Effector memory CD4-positive, alpha-beta T cell (primary cell): ENCODE results near the gene ERICH2.

Source experiments
- DNase-seq, 3 donors: peaks; one replicate each; pipeline ENCODE4 v3.0.0-alpha.2; 2020
- H3K27ac ChIP-seq: 2 replicates; pipeline ENCODE4 v1.7.0; 2013; ENCODE audit warnings: mild to moderate bottlenecking, low read length, moderate library complexity; ENCODE audit not compliant: insufficient read depth, poor library complexity, severe bottlenecking
- H3K27me3 ChIP-seq: replicated peaks from 2 replicates; pipeline ENCODE4 v1.7.0; 2013; ENCODE audit warnings: mild to moderate bottlenecking, low read length; ENCODE audit not compliant: insufficient read depth, control insufficient read depth, poor library complexity, severe bottlenecking
- H3K36me3 ChIP-seq: 2 replicates; pipeline ENCODE4 v1.7.0; 2013; ENCODE audit warnings: mild to moderate bottlenecking, low read length, moderate library complexity; ENCODE audit not compliant: control insufficient read depth, insufficient read depth
- H3K4me1 ChIP-seq: 2 replicates; pipeline ENCODE4 v1.7.0; 2013; ENCODE audit warnings: low read length, mild to moderate bottlenecking; ENCODE audit not compliant: control insufficient read depth, insufficient read depth, poor library complexity, severe bottlenecking
- H3K4me3 ChIP-seq: 2 replicates; pipeline ENCODE4 v1.7.0; 2013; ENCODE audit warnings: low read length, low read depth, mild to moderate bottlenecking; ENCODE audit not compliant: insufficient read depth, poor library complexity, severe bottlenecking
- H3K9me3 ChIP-seq: 2 replicates; pipeline ENCODE4 v1.7.0; 2013; ENCODE audit warnings: mild to moderate bottlenecking, low read length, moderate library complexity; ENCODE audit not compliant: control insufficient read depth

The ERICH2 gene

GRCh38 chr2:170836027-170836426 lies 65.8 kb downstream of the ERICH2 start:
- Histone ChIP-seq H3K27me3 (peaks cover 2% of the 10 kb centered on the region), H3K27ac (no peak overlapping the region), H3K4me1 (no peaks in the 10 kb centered on the region), H3K36me3 (no peaks in the 10 kb centered on the region), H3K4me3 (no peak overlapping the region), H3K9me3 (no peaks in the 10 kb centered on the region)
- DNase-seq = no peak

- no peak for DNase-seq
- Histone ChIP-seq H3K9me3 (no peaks in the 10 kb centered on the region), H3K27me3 (peaks cover 2% of the 10 kb centered on the region), H3K4me3 (no peak overlapping the region), H3K36me3 (no peaks in the 10 kb centered on the region), H3K27ac (no peak overlapping the region), H3K4me1 (no peaks in the 10 kb centered on the region)
Measured at GRCh38 chr2:170840717-170841210, 70.6 kb downstream of the ERICH2 start.

GRCh38 chr2:170842785-170843184 lies 72.6 kb downstream of the ERICH2 start:
- no peak for DNase-seq
- no peaks in the 10 kb centered on the region for H3K27me3 ChIP-seq
- no peaks in the 10 kb centered on the region for H3K9me3 ChIP-seq
- no peak overlapping the region for H3K4me3 ChIP-seq
- H3K27ac ChIP-seq = no peak overlapping the region
- H3K36me3 ChIP-seq = no peaks in the 10 kb centered on the region
- no peaks in the 10 kb centered on the region for H3K4me1 ChIP-seq

- no peak overlapping the region for H3K4me3 ChIP-seq
- no peaks in the 10 kb centered on the region for H3K4me1 ChIP-seq
- no peaks in the 10 kb centered on the region for H3K9me3 ChIP-seq
- no peak for DNase-seq
- H3K27ac ChIP-seq = no peak overlapping the region
- no peaks in the 10 kb centered on the region for H3K36me3 ChIP-seq
- no peaks in the 10 kb centered on the region for H3K27me3 ChIP-seq
Measured at GRCh38 chr2:170843656-170844055, 73.5 kb downstream of the ERICH2 start.

GRCh38 chr2:170845343-170845742 lies 75.2 kb downstream of the ERICH2 start:
- Histone ChIP-seq H3K36me3 (no peaks in the 10 kb centered on the region), H3K4me3 (no peak overlapping the region), H3K27ac (no peak overlapping the region), H3K27me3 (no peaks in the 10 kb centered on the region), H3K9me3 (no peaks in the 10 kb centered on the region), H3K4me1 (no peaks in the 10 kb centered on the region)
- no peak for DNase-seq

- no peaks in the 10 kb centered on the region for H3K9me3 ChIP-seq
- H3K27me3 ChIP-seq = no peaks in the 10 kb centered on the region
- no peaks in the 10 kb centered on the region for H3K36me3 ChIP-seq
- no peak overlapping the region for H3K4me3 ChIP-seq
- no peak for DNase-seq
- H3K4me1 ChIP-seq = no peaks in the 10 kb centered on the region
- no peak overlapping the region for H3K27ac ChIP-seq
Measured at GRCh38 chr2:170846314-170846713, 76.1 kb downstream of the ERICH2 start.

- Histone ChIP-seq H3K36me3 (no peaks in the 10 kb centered on the region), H3K27me3 (no peaks in the 10 kb centered on the region), H3K27ac (no peak overlapping the region), H3K4me3 (no peak overlapping the region), H3K4me1 (no peaks in the 10 kb centered on the region), H3K9me3 (no peaks in the 10 kb centered on the region)
- no peak for DNase-seq
Measured at GRCh38 chr2:170847716-170848115, 77.5 kb downstream of the ERICH2 start.
